ENCODE measurements around the gene SBK3.
"Not testable (repeated sequence)": the region's sequence is repeated elsewhere in the genome, so short reads cannot be mapped to it uniquely, and the experiment has no call there.

Gene SBK3

GRCh38 chr19:55545443-55545842, at the start of gene SBK3:
TSS of gene SBK3 (minus strand) at chr19:55545543. CDS start at chr19:55545543, 0 bp downstream.
- no peak for DNase-seq (ENCODE audit: low read depth in 2 of 2)

DNA sequence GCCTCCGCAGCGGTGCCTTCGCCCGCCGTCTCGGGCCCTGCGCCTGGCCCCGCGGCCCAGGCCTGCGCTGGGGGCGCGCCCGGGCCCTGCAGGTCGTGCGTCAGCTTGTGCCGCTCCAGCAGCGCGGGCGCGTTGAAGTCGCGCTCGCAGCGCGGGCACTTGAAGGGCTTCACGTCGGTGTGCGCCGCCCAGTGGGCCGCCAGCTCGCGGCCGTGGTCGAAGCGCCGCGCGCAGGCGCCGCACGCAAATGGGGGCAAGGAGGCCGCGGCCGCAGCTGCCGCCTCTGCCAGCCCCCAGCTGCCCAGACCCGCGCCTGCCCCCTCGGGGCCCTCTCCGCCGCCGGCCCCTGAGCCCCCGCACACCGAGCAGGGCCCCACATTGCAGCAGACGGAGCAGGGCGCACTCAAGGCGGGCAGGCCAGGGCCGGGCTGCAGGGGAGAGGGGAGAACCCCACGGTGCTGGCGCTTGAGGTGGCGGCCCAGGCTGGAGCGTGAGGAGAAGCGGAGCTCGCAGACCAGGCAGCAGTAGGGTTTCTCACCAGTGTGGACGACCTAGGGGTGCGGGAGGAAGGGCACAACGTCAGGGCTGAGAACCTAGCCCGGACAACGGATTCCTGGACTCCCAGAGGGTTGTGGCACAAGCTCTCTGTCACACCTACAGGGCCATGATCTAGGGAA, 47.9 kb upstream of the SBK3 start:
- DNase-seq (ENCODE audit: low read depth in 2 of 2): no peak

- no peak for DNase-seq (ENCODE audit: low read depth in 2 of 2)
Observed at GRCh38 chr19:55592391-55593090, 47.2 kb upstream of the SBK3 start.

DNA sequence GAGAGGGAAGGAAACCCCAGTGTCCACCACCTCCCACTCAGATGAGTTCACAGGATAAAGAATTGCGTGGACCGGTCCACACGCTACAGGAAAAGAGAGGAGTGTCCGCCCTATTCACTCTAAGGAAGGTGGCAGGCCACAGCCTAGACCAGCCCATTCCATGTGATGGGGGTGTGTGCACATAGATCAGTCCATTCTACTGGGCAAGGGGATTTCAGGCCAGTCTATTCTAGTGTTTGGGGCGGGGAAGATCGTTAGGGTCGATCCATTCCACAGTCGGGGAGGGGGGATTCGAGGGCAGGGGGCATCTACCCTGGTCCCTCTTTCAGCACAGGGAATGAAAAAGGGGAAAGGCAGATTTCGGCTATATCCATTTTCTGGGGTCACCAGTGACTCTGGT, 46.2 kb upstream of the SBK3 start:
- no peak for DNase-seq (ENCODE audit: low read depth in 2 of 2)

DNA sequence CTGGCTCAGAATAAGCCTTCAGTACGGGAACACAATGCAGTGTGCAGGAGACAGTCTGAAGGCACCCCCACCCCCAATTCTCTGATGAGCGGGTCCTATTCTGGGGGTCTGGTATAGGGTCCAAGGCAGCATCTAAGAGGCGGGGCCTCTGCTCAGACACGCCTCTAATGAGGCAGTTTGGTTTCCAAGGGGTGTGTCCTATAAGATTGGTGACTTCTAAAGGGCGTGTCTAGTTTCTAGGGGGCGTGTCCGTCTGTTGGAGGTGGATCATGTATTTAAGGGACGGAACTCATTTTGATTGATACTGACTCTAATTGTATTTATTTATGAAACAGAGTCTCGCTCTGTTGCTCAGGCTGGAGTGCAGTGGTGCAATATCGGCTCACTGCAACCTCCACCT, 45.3 kb upstream of the SBK3 start:
- no peak for DNase-seq (ENCODE audit: low read depth in 2 of 2)

- DNase-seq (ENCODE audit: low read depth in 2 of 2): no peak
Observed at GRCh38 chr19:55590109-55590508, 44.8 kb upstream of the SBK3 start.

DNA sequence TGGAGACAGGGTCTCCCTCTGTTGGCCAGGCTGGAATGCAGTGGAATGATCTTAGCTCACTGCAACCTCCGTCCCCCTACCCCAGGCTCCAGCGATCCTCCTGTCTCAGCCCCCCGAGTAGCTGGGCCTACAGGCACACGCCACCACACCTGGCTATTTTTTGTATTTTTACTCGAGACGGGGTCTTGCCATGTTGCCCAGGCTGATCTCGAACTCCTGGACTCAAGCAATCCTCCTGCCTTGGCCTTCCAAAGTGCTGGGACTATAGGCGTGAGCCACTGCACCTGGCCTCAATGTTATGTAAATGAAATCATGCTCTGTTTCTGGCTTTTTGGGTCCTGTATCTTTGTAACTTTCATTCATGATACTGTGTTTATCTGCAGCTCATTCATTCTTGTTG, 43.4 kb upstream of the SBK3 start:
- no peak for DNase-seq (ENCODE audit: low read depth in 2 of 2)

GRCh38 chr19:55586976-55587668, 41.8 kb upstream of the SBK3 start:
- peak; percentile 87 to 91 for DNase-seq (ENCODE audit: low read depth in 2 of 2)

DNA sequence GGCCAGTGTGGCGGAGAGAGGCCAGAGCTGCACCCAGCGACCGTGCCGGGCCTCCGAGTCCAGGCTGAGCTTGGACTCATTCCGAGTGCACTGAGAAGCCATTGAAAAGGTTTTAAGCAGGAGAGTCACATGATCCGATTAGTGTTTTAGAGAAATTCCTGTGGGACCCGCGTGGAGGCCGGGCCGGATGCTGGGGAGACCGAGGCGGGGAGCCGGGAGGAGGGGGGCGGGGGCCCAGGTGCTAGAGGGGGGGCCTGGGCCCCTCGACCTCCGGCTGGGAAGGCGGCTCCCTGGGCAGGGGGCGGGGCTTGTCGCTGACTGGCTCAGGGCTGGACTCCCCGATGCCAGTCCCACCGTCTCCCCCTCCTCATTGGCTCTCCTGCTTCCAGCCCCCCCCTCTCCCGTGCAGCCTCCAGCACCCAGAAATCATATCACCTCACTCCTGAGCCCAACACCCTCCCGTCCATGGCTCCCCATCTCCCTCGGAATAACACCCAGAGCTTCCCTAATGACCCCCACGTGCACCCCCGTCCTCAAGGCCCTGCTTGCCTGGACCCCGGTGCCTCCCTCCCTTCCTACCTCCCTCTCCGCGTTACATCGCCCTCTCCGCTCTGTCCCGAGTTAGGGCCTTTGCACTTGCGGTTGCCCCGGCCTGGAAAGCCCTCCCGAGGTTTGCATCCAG, 40.5 kb upstream of the SBK3 start:
- DNase-seq (ENCODE audit: low read depth in 2 of 2): no peak

GRCh38 chr19:55584871-55585270, 39.5 kb upstream of the SBK3 start:
- no peak for DNase-seq (ENCODE audit: low read depth in 2 of 2)

DNA sequence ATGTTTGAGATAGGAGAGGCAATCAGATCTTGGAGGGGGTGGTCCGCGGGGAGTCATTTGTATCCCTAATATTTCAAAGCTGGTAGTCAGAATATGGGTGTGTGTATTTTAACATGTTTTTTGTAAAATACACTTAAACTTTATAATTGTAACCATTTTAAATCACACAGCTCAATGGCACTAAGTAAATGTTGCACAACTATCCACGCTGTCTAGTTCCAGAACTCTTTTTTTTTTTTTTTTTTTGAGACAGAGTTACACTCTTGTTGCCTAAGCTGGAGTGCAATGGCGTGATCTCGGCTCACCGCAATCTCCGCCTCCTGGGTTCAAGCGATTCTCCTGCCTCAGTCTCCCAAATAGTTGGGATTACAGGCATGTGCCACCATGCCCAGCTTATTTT, 38.6 kb upstream of the SBK3 start:
- not testable (repeated sequence) for DNase-seq (ENCODE audit: low read depth in 2 of 2)

DNA sequence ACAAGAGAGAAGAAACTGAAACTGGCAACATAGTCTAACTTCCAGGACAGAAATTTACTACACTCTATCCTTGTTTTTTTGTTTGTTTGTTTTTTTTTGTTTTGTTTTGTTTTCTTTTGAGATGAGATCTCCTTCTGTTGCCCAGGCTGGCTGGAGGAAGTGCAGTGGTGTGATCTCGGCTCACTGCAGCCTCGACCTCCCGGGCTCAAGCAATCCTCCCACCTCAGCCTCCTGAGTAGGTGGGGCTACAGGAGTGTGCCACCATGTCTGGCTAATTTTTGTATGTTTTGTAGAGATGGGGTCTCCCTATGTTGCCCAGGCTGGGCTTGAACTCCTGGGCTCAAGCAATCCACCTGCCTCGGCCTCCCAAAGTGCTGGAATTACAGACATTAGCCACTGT, 36.9 kb upstream of the SBK3 start:
- not testable (repeated sequence) for DNase-seq (ENCODE audit: low read depth in 2 of 2)

DNA sequence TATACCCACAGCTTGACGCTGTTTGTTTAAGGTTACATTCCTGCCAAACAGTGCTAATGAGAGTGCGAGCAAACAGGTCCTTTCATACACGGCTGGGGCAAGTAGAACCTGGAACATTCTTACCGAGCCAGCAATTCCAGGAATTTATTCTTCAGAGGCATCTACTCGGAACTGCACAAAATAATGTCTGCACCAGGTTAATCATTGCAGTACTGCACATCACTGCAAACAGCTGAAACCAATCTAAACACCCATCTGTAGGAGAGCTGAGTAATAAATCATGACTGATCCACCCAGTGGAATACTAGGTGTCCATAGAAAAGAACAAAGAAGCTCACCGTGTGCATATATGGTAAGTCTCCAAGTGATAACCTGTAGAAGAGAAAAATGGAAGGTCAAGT, 36.5 kb upstream of the SBK3 start:
- DNase-seq (ENCODE audit: low read depth in 2 of 2): no peak

- no peak for DNase-seq (ENCODE audit: low read depth in 2 of 2)
Observed at GRCh38 chr19:55581145-55581822, 35.9 kb upstream of the SBK3 start.

GRCh38 chr19:55580628-55581144, 35.3 kb upstream of the SBK3 start, which contains the start of gene ZNF579:
TSS of gene ZNF579 (minus strand) at chr19:55580848. CDS start at chr19:55579639, 1,209 bp downstream.
- peak; percentile 69 to 73 for DNase-seq (ENCODE audit: low read depth in 2 of 2)

GRCh38 chr19:55579766-55580621, 34.7 kb upstream of the SBK3 start:
- DNase-seq (ENCODE audit: low read depth in 2 of 2): no peak

DNA sequence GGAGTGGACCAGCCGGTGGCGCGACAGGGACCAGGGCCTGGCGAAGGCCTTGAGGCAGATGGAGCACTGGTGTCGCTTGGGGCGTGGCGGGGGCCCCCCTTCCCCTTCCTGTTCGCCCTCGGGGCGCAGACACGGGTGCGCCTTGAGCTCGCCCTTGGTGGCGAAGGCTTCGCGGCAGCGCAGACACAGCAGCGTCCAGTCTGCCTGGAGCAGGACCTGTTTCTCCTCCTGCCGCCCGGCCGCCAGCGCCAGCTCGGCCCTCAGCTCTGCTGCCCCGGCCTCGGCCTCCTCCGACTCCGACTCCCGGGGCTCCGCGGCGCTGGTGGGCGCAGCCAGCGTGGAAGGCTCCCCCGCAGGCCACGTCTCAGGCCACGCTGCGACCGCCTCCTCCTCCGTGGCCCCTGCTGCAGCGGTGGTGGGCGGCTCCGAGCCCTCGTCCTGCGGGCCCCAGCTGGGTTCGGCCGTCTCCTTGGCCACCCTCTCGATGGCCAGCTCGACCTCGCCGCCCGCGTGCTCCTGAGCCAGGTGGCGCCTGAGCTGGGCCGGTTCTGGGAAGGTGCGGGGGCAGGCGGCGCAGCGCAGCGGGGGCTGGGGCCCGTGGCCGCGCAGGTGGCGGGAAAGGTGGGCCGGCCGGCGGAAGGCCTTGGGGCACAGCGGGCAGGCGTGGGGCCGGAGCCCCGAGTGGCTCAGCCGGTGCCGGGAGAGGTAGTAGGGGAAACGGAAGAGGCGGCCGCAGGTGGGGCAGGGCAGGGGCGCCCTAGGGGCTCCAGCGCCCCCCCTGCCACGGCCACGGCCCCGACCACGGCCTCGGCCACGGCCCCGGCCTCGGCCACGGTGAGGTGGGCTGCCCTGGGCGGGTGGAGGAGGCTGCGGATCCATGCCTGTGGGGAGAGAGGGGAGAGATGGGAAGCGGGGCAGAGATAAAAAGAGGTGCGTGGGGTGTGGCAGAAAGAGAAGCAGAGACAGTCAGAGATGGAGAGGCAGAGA, 33.7 kb upstream of the SBK3 start:
- no peak for DNase-seq (ENCODE audit: low read depth in 2 of 2)

DNA sequence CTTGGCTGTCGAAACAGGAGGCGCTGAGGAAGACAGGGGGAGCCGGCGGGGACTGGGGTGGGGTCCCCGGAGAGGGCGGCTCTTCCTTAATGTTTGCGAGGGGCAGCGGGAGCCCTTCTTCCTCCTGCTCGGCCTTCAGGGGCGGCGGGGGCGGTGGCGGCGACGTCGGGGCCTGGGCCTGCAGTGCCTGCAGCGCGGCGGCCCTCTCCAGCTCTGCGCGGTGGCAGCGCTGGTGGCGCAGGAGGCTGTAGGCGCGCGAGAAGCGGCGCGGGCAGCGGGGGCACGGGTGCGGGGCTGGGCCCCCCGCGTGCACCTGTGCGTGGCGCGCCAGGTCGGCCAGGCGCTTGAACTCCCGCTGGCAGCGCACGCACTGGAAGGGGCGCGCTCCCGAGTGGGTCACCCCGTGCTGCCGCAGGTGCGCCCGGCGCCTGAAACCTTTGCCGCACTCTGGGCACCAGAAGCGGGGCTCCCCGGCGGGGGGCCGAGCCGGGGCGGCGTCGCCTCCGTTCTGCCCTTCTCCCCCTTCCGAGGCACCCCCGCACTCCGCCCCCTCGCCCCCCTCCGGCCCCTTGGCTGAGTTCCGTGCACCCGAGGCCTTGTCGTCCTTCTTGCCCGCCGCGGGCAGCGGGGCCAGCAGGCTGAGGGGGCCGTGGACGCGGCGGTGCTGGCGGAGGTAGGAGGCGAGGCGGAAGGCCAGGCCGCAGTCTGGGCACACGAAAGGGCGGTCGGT, 32.9 kb upstream of the SBK3 start:
- DNase-seq (ENCODE audit: low read depth in 2 of 2): no peak

DNA sequence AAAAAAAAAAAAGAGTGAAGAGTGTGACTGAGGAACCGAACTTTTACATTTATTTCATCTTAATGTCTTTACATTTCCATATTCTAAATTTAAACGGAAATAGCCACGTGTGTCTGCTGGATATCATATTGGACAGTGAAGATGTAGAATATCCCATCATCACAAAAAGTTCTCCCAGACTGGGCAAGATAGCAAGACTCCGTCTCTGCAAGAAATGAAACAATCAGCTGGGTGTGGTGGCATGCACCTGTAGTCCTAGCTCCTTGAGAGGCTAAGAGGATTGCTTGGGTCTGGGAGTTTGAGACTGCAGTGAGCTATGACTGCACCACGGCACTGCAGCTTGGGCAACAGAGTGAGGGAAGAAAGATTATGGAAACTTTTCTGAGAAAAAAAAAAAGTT, 31.4 kb upstream of the SBK3 start:
- DNase-seq (ENCODE audit: low read depth in 2 of 2): no peak
